Vagina (tissue), 2 donors: ENCODE results near the gene ITPRIP.

Source experiments
- POLR2A ChIP-seq, 2 donors: fragments of 450-650 bp; IDR thresholded peaks; one replicate each; pipeline ENCODE4 v1.6.1; 2017; ENCODE audit warnings: antibody characterized with exemption in 2 of 2, mild to moderate bottlenecking in 2 of 2, moderate library complexity in 2 of 2
- TF ChIP-seq, protein P1 (sequence below), 3 experiments: fragments of 450-650 bp in 2 of 3; fragments of 200-600 bp in 1 of 3; sonication (generic) in 1 of 3; IDR thresholded peaks; one replicate each; pipeline ENCODE4 v1.5.1; 2017 to 2019; ENCODE audit warnings: antibody characterized with exemption in 3 of 3, mild to moderate bottlenecking in 2 of 3, moderate library complexity in 2 of 3

- TF ChIP-seq, protein P1, sequence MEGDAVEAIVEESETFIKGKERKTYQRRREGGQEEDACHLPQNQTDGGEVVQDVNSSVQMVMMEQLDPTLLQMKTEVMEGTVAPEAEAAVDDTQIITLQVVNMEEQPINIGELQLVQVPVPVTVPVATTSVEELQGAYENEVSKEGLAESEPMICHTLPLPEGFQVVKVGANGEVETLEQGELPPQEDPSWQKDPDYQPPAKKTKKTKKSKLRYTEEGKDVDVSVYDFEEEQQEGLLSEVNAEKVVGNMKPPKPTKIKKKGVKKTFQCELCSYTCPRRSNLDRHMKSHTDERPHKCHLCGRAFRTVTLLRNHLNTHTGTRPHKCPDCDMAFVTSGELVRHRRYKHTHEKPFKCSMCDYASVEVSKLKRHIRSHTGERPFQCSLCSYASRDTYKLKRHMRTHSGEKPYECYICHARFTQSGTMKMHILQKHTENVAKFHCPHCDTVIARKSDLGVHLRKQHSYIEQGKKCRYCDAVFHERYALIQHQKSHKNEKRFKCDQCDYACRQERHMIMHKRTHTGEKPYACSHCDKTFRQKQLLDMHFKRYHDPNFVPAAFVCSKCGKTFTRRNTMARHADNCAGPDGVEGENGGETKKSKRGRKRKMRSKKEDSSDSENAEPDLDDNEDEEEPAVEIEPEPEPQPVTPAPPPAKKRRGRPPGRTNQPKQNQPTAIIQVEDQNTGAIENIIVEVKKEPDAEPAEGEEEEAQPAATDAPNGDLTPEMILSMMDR (IDR thresholded peaks at IDR 0.05): no peak
- TF ChIP-seq POLR2A (IDR thresholded peaks at IDR 0.05): no peak
These were observed 27.0 kb downstream of the ITPRIP start for GRCh38 chr10:104311184-104311720.
